ENCODE measurements around the gene CAST.

DNA sequence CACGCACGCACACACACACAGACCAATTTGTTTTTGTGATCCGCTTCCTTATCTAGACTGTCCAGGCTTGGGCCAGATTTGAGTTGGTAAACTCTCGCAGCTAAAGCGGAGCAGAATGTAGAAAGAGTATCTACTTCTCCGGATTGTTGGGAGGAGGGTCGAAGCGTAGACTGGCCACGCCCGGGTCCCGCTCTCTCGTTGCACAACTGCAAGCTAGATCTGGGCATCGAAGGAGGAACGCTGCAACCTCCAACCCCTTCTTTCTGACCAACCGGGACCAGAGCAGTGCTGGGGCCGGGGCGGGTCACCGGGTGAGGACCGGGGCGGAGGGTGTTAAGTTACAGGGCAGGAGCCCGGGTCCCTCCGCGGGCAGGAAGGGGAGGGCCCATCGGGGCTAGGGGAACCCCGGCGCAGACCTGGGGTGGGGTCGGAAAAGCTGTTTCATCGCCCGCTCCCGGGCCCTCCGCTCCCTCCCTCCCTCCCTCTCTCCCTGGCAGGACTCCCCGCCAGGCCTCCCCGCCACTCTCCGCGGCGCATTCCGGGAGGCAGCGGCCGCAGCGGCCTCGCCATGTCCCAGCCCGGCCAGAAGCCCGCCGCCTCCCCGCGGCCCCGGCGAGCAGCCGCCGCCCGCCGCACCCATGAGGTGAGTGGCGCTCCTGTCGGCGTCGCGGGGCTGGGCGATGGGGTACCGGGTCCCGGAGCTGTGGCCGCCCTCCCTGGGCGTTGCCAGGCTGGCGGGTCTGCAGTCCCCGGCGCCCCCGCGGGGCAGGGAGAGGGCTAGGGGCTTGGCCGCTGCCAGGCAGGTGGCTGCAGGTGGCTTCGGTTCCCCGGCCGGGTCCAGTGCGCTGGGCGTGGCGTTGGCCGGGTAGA is at the start of gene CAST:
- TF ChIP-seq, protein P1, sequence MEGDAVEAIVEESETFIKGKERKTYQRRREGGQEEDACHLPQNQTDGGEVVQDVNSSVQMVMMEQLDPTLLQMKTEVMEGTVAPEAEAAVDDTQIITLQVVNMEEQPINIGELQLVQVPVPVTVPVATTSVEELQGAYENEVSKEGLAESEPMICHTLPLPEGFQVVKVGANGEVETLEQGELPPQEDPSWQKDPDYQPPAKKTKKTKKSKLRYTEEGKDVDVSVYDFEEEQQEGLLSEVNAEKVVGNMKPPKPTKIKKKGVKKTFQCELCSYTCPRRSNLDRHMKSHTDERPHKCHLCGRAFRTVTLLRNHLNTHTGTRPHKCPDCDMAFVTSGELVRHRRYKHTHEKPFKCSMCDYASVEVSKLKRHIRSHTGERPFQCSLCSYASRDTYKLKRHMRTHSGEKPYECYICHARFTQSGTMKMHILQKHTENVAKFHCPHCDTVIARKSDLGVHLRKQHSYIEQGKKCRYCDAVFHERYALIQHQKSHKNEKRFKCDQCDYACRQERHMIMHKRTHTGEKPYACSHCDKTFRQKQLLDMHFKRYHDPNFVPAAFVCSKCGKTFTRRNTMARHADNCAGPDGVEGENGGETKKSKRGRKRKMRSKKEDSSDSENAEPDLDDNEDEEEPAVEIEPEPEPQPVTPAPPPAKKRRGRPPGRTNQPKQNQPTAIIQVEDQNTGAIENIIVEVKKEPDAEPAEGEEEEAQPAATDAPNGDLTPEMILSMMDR (IDR thresholded peaks at IDR 0.05; ENCODE audit: insufficient read depth, low read depth, low read length), result no peak
- no peak for TF ChIP-seq EZH2 (IDR thresholded peaks at IDR 0.05; ENCODE audit: insufficient read depth, low read length)

Data from astrocyte (in vitro differentiated cells and primary cell).